KMS-11 (cell line): ENCODE measurements around the gene TRAM2.

Experiments used
- H2AFZ ChIP-seq: fragments of 200-600 bp; sonication (generic); 2 replicates; pipeline ENCODE4 v1.6.1; 2016; ENCODE audit warnings: antibody characterized with exemption, mixed run types, low read depth
- H3K27ac ChIP-seq: fragments of 200-600 bp; sonication (generic); 2 replicates; pipeline ENCODE4 v1.6.1; 2016; ENCODE audit warnings: mild to moderate bottlenecking, mixed run types
- H3K27me3 ChIP-seq: fragments of 200-600 bp; sonication (generic); 2 replicates; pipeline ENCODE4 v1.6.1; 2017; ENCODE audit warnings: mild to moderate bottlenecking, low read depth, mixed run types, moderate library complexity; ENCODE audit not compliant: insufficient read depth
- H3K36me3 ChIP-seq: fragments of 200-600 bp; sonication (generic); 2 replicates; pipeline ENCODE4 v1.6.1; 2017; ENCODE audit warnings: mild to moderate bottlenecking, mixed run types; ENCODE audit not compliant: insufficient read depth
- H3K4me1 ChIP-seq: fragments of 200-600 bp; sonication (generic); 2 replicates; pipeline ENCODE4 v1.6.1; 2016; ENCODE audit warnings: mild to moderate bottlenecking, low read depth, mixed run types; ENCODE audit not compliant: poor library complexity, severe bottlenecking
- H3K4me2 ChIP-seq: fragments of 200-600 bp; sonication (generic); 2 replicates; pipeline ENCODE4 v1.7.0; 2016; ENCODE audit warnings: mild to moderate bottlenecking, mixed run types
- H3K4me3 ChIP-seq: fragments of 200-600 bp; sonication (generic); IDR thresholded peaks from 2 replicates; pipeline ENCODE4 v1.6.1; 2017; ENCODE audit warnings: low read depth, low read length, mixed read lengths; ENCODE audit not compliant: insufficient read depth
- H3K79me2 ChIP-seq: fragments of 200-600 bp; sonication (generic); 2 replicates; pipeline ENCODE4 v1.6.1; 2016; ENCODE audit warnings: low read depth, mixed run types; ENCODE audit not compliant: insufficient read depth
- H3K9ac ChIP-seq: fragments of 200-600 bp; sonication (generic); 2 replicates; pipeline ENCODE4 v1.6.1; 2016; ENCODE audit warnings: mild to moderate bottlenecking, mixed run types
- H4K20me1 ChIP-seq: fragments of 200-600 bp; sonication (generic); 2 replicates; pipeline ENCODE4 v1.6.1; 2016; ENCODE audit warnings: mild to moderate bottlenecking, mixed run types; ENCODE audit not compliant: insufficient read depth
- CTCF ChIP-seq: fragments of 200-600 bp; sonication (generic); conservative IDR thresholded peaks from 2 replicates; pipeline ENCODE4 v1.6.1; 2017; ENCODE audit warnings: low read depth, mild to moderate bottlenecking, antibody characterized with exemption, low read length, moderate library complexity, mixed read lengths

Gene TRAM2

GRCh38 chr6:52577022-52577777, at the start of gene TRAM2:
Gene TRAM2, minus strand, starts transcription at chr6:52577060. Its CDS starts 145 bp downstream, at chr6:52576915.
- Histone ChIP-seq H3K4me3 (peak within 1 kb of the TSS; percentile 75), H3K79me2 (peaks cover 49% of the 10 kb centered on the region), H3K27ac (peak within 1 kb of the TSS; percentile 84), H3K36me3 (peaks cover 5% of the 10 kb centered on the region; the same call in 1 of the 2 replicates), H2AFZ (peak within 1 kb of the TSS; percentile 74), H3K4me1 (peaks cover 32% of the 10 kb centered on the region), H3K27me3 (no peaks in the 10 kb centered on the region), H3K4me2 (peak within 1 kb of the TSS; percentile 94), H3K9ac (peak within 1 kb of the TSS; percentile 83), H4K20me1 (peaks cover 17% of the 10 kb centered on the region)
- no peak for TF ChIP-seq CTCF

GRCh38 chr6:52622810-52623209, 46.0 kb upstream of the TRAM2 start:
- Histone ChIP-seq H3K27me3 (no peaks in the 10 kb centered on the region), H3K4me1 (no peaks in the 10 kb centered on the region), H3K9ac (no peak overlapping the region), H3K36me3 (no peaks in the 10 kb centered on the region), H3K27ac (no peak overlapping the region), H3K4me2 (no peak overlapping the region), H3K79me2 (no peaks in the 10 kb centered on the region), H4K20me1 (no peaks in the 10 kb centered on the region), H3K4me3 (no peak overlapping the region), H2AFZ (no peak overlapping the region)
- TF ChIP-seq CTCF: no peak

GRCh38 chr6:52621631-52622030, 44.8 kb upstream of the TRAM2 start:
- H3K4me3 ChIP-seq: no peak overlapping the region
- no peaks in the 10 kb centered on the region for H3K79me2 ChIP-seq
- TF ChIP-seq CTCF: no peak
- no peaks in the 10 kb centered on the region for H3K4me1 ChIP-seq
- no peaks in the 10 kb centered on the region for H3K27me3 ChIP-seq
- no peak overlapping the region for H3K4me2 ChIP-seq
- H2AFZ ChIP-seq: no peak overlapping the region
- no peak overlapping the region for H3K9ac ChIP-seq
- no peak overlapping the region for H3K27ac ChIP-seq
- H4K20me1 ChIP-seq: no peaks in the 10 kb centered on the region
- H3K36me3 ChIP-seq: no peaks in the 10 kb centered on the region

GRCh38 chr6:52620906-52621190, 44.0 kb upstream of the TRAM2 start:
- Histone ChIP-seq H3K4me1 (no peaks in the 10 kb centered on the region), H3K27ac (no peak overlapping the region), H3K36me3 (no peaks in the 10 kb centered on the region), H3K4me3 (no peak overlapping the region), H3K4me2 (no peak overlapping the region), H3K27me3 (no peaks in the 10 kb centered on the region), H4K20me1 (no peaks in the 10 kb centered on the region), H2AFZ (no peak overlapping the region), H3K79me2 (no peaks in the 10 kb centered on the region), H3K9ac (no peak overlapping the region)
- TF ChIP-seq CTCF: no peak
